Measurements from ENCODE around the gene CACNB3.

GRCh38 chr12:48773686-48774085 lies 44.6 kb upstream of the CACNB3 start:
- TF ChIP-seq CTCF (conservative IDR thresholded peaks at IDR 0.05; ENCODE audit: low read depth, low read length) (no peak), EZH2 (IDR thresholded peaks at IDR 0.05; ENCODE audit: borderline replicate concordance, low read depth, low read length, poor library complexity, severe bottlenecking) (no peak)
